ENCODE data around the gene PCBP3.

The PCBP3 gene

DNA sequence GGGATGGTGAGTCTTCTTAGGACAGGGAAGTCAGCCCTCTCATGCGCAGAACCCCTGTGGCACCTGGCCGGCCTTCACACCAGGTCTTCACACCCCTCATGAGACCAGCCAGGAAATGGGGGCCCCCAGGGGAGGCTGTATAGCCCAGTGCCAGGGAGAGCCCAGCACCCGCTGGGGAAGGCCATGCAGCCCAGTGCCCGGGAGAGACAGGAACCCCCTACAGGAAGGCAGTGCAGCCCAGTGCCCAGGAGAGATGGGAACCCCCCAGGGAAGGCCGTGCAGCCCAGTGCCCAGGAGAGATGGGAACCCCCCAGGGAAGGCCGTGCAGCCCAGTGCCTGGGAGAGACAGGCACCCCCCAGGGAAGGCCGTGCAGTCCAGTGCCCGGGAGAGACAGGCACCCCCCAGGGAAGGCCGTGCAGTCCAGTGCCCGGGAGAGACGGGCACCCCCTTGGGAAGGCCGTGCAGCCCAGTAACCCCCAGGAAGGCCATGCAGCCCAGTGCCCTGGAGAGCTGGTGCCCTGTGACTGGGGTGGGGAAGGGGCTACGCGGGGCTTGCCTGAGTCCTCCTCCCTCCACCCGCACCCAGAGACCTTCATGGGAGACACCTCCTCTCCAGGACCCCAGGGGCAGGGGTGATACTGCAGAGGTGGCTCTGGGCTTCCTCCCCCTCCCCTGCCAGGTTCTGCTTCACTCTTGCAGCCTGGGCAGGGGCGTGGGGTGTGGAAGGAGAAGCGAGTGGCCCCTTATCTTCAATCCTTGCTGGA, 227.5 kb downstream of the PCBP3 start:
- Histone ChIP-seq H3K4me1 (ENCODE audit: control insufficient read depth, insufficient read depth, low read length) (no peaks in the 10 kb centered on the region), H3K27me3 (ENCODE audit: control insufficient read depth, insufficient read depth, low read length) (no peaks in the 10 kb centered on the region), H3K36me3 (ENCODE audit: control insufficient read depth, insufficient read depth, low read length) (no peaks in the 10 kb centered on the region), H3K4me3 (ENCODE audit: low read depth, low read length) (no peak overlapping the region), H3K9ac (ENCODE audit: low read depth, low read length) (no peak overlapping the region), H3K9me3 (ENCODE audit: control insufficient read depth, insufficient read depth, low read length) (no peaks in the 10 kb centered on the region)

DNA sequence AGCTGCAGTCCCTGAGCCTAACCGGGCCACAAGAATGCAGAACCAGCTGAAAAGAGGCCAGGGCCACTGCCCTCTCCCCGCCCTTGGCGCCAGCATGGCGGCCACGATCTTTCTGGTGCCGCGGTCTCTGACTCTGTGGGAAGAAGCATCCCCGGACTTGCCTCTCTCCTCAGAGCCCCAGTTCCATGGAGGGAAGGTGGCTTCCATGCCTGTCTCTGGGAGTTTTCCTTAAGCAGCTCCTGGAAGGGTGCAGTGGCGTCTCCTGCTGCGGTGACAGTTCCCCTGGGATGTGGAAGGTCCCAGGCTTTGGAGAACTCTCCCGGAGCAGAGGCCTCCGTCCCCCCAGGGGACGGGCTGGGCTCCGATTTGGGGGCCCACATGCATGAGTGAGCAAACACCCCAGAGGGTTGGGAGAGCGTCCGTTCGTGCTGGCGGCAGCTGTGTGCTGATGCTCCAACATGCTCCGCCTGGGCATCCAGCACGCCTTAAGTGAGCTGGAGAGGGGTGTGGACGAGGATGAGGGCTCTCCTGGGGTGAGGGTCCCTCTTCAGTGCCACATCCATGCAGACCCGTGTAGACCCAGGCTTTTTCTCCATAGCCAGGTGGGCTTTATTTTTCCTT, 228.2 kb downstream of the PCBP3 start:
- Histone ChIP-seq H3K27me3 (ENCODE audit: control insufficient read depth, insufficient read depth, low read length) (no peaks in the 10 kb centered on the region), H3K4me3 (ENCODE audit: low read depth, low read length) (no peak overlapping the region), H3K4me1 (ENCODE audit: control insufficient read depth, insufficient read depth, low read length) (no peaks in the 10 kb centered on the region), H3K9ac (ENCODE audit: low read depth, low read length) (no peak overlapping the region), H3K36me3 (ENCODE audit: control insufficient read depth, insufficient read depth, low read length) (no peaks in the 10 kb centered on the region), H3K9me3 (ENCODE audit: control insufficient read depth, insufficient read depth, low read length) (no peaks in the 10 kb centered on the region)

DNA sequence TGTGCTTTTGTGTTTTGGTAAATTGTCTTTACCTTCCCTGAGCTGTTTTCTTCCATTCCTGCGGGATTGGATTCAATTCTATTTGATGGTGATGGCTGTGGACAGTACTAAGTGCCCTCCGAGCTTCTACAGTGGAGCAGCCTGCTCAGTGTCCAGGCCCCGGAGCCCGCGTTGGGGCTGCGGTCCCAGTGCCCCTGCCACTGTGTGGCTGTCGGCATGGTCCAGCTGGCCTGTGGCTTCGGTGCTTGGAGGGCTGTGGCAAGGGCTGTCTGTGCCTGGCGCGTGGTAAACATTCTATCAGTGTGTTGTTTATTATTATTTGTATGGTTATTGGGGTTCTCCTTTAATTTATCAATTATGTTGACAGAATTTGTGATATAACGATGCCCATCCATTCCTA, 228.9 kb downstream of the PCBP3 start:
- Histone ChIP-seq H3K4me1 (ENCODE audit: control insufficient read depth, insufficient read depth, low read length) (no peaks in the 10 kb centered on the region), H3K9ac (ENCODE audit: low read depth, low read length) (no peak overlapping the region), H3K27me3 (ENCODE audit: control insufficient read depth, insufficient read depth, low read length) (no peaks in the 10 kb centered on the region)

DNA sequence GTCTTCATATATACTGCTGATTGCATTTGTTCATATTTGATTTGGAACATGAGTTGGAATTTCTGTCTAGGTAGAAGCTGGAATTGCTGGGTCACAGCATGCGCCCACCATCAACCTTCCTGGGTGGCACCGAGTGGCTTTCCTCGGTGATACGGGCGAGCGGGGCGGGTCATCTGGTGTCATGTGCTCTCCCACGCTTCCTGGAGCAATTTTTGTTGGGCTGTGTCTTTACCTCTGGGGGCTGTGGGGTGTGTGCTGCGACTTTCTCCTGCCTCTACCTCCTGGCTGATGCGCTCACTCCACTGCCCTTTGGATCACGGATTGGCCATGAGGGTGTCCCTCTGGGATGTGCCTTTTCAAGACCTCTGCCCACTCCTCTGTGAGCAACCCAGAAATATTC, 229.4 kb downstream of the PCBP3 start:
- Histone ChIP-seq H3K36me3 (ENCODE audit: control insufficient read depth, insufficient read depth, low read length) (no peaks in the 10 kb centered on the region), H3K4me1 (ENCODE audit: control insufficient read depth, insufficient read depth, low read length) (no peaks in the 10 kb centered on the region), H3K27me3 (ENCODE audit: control insufficient read depth, insufficient read depth, low read length) (no peaks in the 10 kb centered on the region), H3K9me3 (ENCODE audit: control insufficient read depth, insufficient read depth, low read length) (no peaks in the 10 kb centered on the region), H3K9ac (ENCODE audit: low read depth, low read length) (no peak overlapping the region), H3K4me3 (ENCODE audit: low read depth, low read length) (no peak overlapping the region)

More for the DNA sequence above, 228.9 kb downstream of the PCBP3 start:
- Histone ChIP-seq H3K4me3 (ENCODE audit: low read depth, low read length) (no peak overlapping the region), H3K9me3 (ENCODE audit: control insufficient read depth, insufficient read depth, low read length) (no peaks in the 10 kb centered on the region), H3K36me3 (ENCODE audit: control insufficient read depth, insufficient read depth, low read length) (no peaks in the 10 kb centered on the region)

DNA sequence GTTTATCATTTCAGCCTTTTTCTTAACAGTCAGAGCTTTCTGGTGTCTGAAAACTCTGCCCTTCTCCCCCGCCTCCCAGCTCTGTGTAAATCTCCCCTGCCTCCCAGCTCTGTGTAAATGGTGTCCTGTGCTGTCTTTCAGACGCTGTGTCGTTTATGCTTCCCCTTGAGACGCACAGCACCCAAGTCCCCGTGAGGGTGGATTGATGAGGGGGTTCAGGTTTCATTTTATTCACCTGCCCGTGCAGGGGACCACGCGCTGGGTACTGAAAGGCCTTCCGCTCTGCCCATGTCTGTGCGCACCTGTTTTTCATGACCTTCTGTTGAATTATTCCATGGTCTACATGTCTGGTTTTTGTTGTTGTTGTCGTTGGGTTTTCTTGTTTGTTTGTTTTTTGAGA, 229.9 kb downstream of the PCBP3 start:
- Histone ChIP-seq H3K9ac (ENCODE audit: low read depth, low read length) (no peak overlapping the region), H3K4me1 (ENCODE audit: control insufficient read depth, insufficient read depth, low read length) (no peaks in the 10 kb centered on the region), H3K27me3 (ENCODE audit: control insufficient read depth, insufficient read depth, low read length) (no peaks in the 10 kb centered on the region), H3K4me3 (ENCODE audit: low read depth, low read length) (no peak overlapping the region), H3K36me3 (ENCODE audit: control insufficient read depth, insufficient read depth, low read length) (no peaks in the 10 kb centered on the region), H3K9me3 (ENCODE audit: control insufficient read depth, insufficient read depth, low read length) (no peaks in the 10 kb centered on the region)

DNA sequence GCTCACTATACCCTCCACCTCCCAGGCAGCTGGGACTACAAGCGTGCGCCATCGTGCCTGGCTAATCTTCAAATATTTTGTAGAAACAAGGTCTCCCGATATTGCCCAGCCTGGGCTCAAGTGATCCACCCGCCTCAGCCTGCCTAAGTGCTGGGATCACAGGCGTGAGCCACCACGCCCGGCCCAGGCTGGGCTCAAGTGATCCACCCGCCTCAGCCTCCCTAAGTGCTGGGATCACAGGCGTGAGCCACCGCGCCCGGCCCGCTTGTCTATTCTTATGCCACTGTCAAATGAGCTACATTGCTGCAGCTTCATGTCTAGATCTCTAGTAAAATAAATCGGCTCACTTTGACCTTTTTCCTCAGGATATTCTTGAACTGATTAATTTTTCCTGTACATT, 230.3 kb downstream of the PCBP3 start:
- Histone ChIP-seq H3K27me3 (ENCODE audit: control insufficient read depth, insufficient read depth, low read length) (no peaks in the 10 kb centered on the region), H3K9ac (ENCODE audit: low read depth, low read length) (no peak overlapping the region), H3K9me3 (ENCODE audit: control insufficient read depth, insufficient read depth, low read length) (no peaks in the 10 kb centered on the region), H3K36me3 (ENCODE audit: control insufficient read depth, insufficient read depth, low read length) (no peaks in the 10 kb centered on the region), H3K4me1 (ENCODE audit: control insufficient read depth, insufficient read depth, low read length) (no peaks in the 10 kb centered on the region), H3K4me3 (ENCODE audit: low read depth, low read length) (no peak overlapping the region)

DNA sequence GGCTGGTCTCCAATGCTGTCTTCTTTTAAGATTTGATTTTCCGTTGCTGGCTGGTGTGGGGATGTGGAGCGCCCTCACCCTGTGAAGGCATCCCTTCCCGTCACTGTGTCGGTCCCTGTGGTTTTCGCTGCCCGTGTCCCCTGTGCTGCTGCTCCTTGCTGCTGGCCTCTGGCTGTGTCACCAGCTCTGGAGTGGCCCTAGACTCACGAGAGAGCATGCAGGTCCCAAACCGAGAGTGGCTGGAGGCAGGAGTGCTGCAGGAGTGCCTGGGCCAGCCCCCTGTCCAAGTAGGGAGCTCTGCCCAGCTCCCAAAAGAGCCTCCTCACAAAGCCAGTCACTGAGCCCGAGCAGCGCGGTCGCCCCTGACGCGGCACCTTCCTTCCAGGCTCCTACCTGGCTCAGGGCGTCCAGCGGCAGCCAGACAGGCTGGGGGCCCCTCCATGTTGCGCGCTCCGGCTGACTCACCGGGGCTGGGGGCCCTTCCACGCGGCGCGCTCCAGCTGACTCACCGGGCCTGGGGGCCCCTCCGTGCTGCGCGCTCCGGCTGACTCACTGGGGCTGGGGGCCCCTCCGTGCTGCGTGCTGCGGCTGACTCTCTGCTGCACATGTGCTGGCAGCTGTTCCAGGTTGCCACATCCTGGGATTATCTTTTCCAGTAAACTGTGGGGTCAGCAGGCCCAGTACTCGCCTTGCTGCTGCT, 231.3 kb downstream of the PCBP3 start:
- Histone ChIP-seq H3K4me3 (ENCODE audit: low read depth, low read length) (no peak overlapping the region), H3K27me3 (ENCODE audit: control insufficient read depth, insufficient read depth, low read length) (no peaks in the 10 kb centered on the region), H3K4me1 (ENCODE audit: control insufficient read depth, insufficient read depth, low read length) (no peaks in the 10 kb centered on the region)

DNA sequence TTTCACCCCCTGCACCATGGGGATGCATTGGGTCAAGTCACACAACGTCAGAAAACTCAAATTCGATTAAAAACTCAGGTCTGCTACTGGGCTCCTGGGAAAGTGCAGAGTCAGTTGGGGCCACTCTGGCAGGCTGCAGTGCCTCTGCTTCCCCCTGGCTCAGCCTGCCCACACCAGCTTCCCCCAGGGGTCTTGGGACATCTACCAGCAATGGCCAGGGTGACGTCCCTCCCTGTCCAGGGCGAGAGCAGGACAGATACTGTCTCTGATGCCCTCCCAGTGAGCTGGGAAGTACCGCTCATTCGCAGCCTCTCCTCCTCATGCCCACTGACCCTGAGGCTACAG, 231.9 kb downstream of the PCBP3 start:
- Histone ChIP-seq H3K36me3 (ENCODE audit: control insufficient read depth, insufficient read depth, low read length) (no peaks in the 10 kb centered on the region), H3K9ac (ENCODE audit: low read depth, low read length) (no peak overlapping the region), H3K9me3 (ENCODE audit: control insufficient read depth, insufficient read depth, low read length) (no peaks in the 10 kb centered on the region), H3K4me3 (ENCODE audit: low read depth, low read length) (no peak overlapping the region), H3K4me1 (ENCODE audit: control insufficient read depth, insufficient read depth, low read length) (no peaks in the 10 kb centered on the region), H3K27me3 (ENCODE audit: control insufficient read depth, insufficient read depth, low read length) (no peaks in the 10 kb centered on the region)

More for the DNA sequence above, 231.3 kb downstream of the PCBP3 start:
- no peaks in the 10 kb centered on the region for H3K9me3 ChIP-seq (ENCODE audit: control insufficient read depth, insufficient read depth, low read length)
- no peak overlapping the region for H3K9ac ChIP-seq (ENCODE audit: low read depth, low read length)
- H3K36me3 ChIP-seq (ENCODE audit: control insufficient read depth, insufficient read depth, low read length), result no peaks in the 10 kb centered on the region

DNA sequence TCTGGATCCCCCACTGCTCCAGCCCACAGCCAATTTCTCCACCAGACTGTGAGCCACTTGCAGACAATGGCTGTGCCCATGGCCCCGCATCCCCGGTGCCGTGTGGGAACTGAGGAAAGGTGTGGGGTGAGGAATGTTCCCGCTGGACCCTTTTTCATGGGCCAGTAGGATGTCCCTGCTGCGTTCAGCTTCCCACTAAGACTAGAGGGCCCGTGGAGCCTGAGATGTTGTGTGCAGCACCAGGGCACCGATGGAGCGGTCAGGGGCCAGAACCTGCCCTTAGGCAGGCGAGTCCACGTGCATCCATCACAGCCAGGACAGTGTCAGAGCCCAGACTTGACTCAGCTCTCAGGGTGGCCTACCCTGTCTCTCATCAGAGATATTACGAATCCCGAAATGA, 232.4 kb downstream of the PCBP3 start:
- Histone ChIP-seq H3K27me3 (ENCODE audit: control insufficient read depth, insufficient read depth, low read length) (no peaks in the 10 kb centered on the region), H3K9ac (ENCODE audit: low read depth, low read length) (no peak overlapping the region), H3K36me3 (ENCODE audit: control insufficient read depth, insufficient read depth, low read length) (no peaks in the 10 kb centered on the region)

DNA sequence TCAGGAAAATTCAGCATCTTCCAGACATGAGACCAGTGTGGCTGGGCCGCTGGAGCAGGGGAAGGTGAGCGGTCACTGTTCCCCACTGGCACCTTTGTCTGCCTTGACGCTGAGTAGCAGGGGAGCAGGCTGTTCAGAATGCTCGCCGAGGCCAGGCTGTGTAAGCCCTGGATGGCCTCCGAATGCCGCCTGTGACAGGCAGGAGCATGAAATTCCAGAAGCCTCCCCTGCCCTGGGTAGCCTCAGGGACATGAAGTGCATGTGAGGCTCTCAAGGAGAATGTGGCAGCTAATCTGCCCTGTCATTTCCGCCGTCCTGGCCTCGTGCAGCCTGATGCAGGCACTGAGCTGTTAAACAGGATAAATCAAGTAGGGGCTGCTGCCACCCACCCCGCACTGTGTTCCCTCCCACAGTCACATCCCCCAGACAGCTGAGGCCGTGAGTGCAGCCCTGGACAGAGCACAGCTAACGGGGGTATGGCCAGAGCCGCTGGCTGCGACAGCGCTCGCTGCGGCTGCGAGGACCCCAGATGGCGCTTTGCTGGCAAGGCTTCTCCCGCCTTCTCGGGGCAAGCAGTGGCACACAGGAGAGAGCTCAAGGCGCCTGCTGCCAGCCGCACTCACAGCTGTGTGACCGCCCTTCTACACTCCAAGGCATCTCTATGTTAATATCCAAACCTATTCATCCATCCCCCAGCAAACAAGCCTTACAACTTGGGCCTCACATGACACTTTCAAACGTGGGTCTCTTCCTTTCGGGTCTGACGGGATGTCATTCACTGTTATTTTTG, 233.1 kb downstream of the PCBP3 start:
- H3K9ac ChIP-seq (ENCODE audit: low read depth, low read length), result no peak overlapping the region
- no peak overlapping the region for H3K4me3 ChIP-seq (ENCODE audit: low read depth, low read length)
- no peaks in the 10 kb centered on the region for H3K36me3 ChIP-seq (ENCODE audit: control insufficient read depth, insufficient read depth, low read length)
- no peaks in the 10 kb centered on the region for H3K4me1 ChIP-seq (ENCODE audit: control insufficient read depth, insufficient read depth, low read length)
- H3K27me3 ChIP-seq (ENCODE audit: control insufficient read depth, insufficient read depth, low read length), result no peaks in the 10 kb centered on the region
- H3K9me3 ChIP-seq (ENCODE audit: control insufficient read depth, insufficient read depth, low read length), result no peaks in the 10 kb centered on the region

More for the DNA sequence above, 232.4 kb downstream of the PCBP3 start:
- Histone ChIP-seq H3K9me3 (ENCODE audit: control insufficient read depth, insufficient read depth, low read length) (no peaks in the 10 kb centered on the region), H3K4me3 (ENCODE audit: low read depth, low read length) (no peak overlapping the region), H3K4me1 (ENCODE audit: control insufficient read depth, insufficient read depth, low read length) (no peaks in the 10 kb centered on the region)

DNA sequence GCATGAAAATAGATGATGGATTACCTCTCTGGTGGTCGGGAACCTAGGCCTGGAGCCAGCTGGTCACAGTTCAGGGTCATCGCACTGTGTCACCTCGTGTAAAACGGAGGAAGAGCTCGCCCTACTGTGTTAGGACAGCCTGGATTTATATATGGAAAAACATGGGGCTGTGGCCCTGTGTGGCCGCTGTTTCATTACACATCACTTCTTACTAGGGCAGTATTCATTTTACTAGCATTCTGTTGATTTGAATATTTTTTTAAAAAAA, 233.6 kb downstream of the PCBP3 start:
- H3K9ac ChIP-seq (ENCODE audit: low read depth, low read length), result no peak overlapping the region
- no peaks in the 10 kb centered on the region for H3K4me1 ChIP-seq (ENCODE audit: control insufficient read depth, insufficient read depth, low read length)
- no peak overlapping the region for H3K4me3 ChIP-seq (ENCODE audit: low read depth, low read length)
- H3K36me3 ChIP-seq (ENCODE audit: control insufficient read depth, insufficient read depth, low read length), result no peaks in the 10 kb centered on the region
- no peaks in the 10 kb centered on the region for H3K27me3 ChIP-seq (ENCODE audit: control insufficient read depth, insufficient read depth, low read length)
- H3K9me3 ChIP-seq (ENCODE audit: control insufficient read depth, insufficient read depth, low read length), result no peaks in the 10 kb centered on the region

Measured in iPS-15b (cell line).